Measurements from ENCODE around the gene BMS1.
"Not testable (repeated sequence)": the region's sequence is repeated elsewhere in the genome, so short reads cannot be mapped to it uniquely, and the experiment has no call there.

Gene BMS1

DNA sequence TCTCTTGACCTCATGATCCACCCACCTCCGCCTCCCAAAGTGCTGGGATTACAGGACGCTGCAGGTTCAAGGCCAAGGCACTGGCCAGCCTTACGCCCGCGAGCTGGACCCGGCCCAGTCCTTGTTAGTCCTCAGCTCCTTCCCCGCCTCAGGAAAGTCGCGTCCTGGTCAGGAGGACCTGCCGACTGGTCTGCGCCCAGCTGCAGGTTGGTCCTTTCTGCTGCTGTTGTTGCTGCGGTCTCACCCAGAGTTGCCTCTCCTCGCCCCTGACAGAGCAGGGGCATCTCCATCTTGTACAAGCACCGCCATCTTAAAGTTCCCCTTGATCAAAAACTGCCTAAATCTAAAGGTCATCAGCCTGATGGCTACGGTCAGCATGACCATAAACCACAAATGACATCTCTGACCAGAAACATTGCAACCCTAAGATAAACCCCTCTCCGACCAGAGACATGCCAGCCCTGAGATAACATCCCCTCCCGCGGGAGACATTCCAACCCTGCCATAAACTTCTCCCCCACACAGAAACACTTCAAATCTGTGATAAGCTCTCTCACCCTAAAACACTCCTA, 13.9 kb upstream of the BMS1 start:
- H3K27ac Mint-ChIP-seq: no peak overlapping the region
- H3K36me3 Mint-ChIP-seq (ENCODE audit: low read depth): no peaks in the 10 kb centered on the region
- no peaks in the 10 kb centered on the region for H3K4me1 Mint-ChIP-seq (ENCODE audit: low read depth)
- no peaks in the 10 kb centered on the region for H3K9me3 Mint-ChIP-seq
- H3K27me3 Mint-ChIP-seq (ENCODE audit: low read depth): peaks cover 4% of the 10 kb centered on the region
- DNase-seq (ENCODE audit: low spot score): no peak
- no peak overlapping the region for H3K4me3 Mint-ChIP-seq

GRCh38 chr10:42769173-42769572, 13.4 kb upstream of the BMS1 start:
- DNase-seq (ENCODE audit: low spot score): no peak
- H3K27ac Mint-ChIP-seq: no peak overlapping the region
- no peaks in the 10 kb centered on the region for H3K36me3 Mint-ChIP-seq (ENCODE audit: low read depth)
- H3K4me3 Mint-ChIP-seq: no peak overlapping the region
- no peaks in the 10 kb centered on the region for H3K4me1 Mint-ChIP-seq (ENCODE audit: low read depth)
- no peaks in the 10 kb centered on the region for H3K27me3 Mint-ChIP-seq (ENCODE audit: low read depth)
- no peaks in the 10 kb centered on the region for H3K9me3 Mint-ChIP-seq

DNA sequence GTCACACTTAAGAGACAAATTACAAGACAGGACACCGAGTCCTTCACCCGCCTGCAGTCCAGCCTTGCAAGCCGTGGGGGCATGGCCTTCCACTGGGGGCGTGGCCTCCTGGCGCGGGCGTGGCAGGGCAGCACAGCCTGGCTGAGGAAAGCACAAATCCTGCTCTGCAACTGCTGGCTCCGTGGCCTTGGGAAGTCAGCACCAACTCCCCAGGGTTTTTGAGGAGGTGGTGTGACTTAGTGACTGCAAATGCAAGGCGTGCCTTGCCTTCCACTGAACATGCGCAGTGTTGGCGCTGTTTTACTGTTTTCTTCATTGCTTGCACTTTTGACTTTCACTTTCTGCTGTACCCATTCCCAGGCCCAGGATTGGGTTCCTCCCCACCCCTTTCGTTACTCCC, 12.9 kb upstream of the BMS1 start:
- no peak for DNase-seq (ENCODE audit: low spot score)
- Mint-ChIP-seq H3K4me3 (no peak overlapping the region), H3K27me3 (ENCODE audit: low read depth) (no peaks in the 10 kb centered on the region), H3K4me1 (ENCODE audit: low read depth) (no peaks in the 10 kb centered on the region), H3K27ac (no peak overlapping the region), H3K9me3 (no peaks in the 10 kb centered on the region), H3K36me3 (ENCODE audit: low read depth) (no peaks in the 10 kb centered on the region)

- Mint-ChIP-seq H3K27ac (no peak overlapping the region), H3K4me3 (no peak overlapping the region), H3K36me3 (ENCODE audit: low read depth) (no peaks in the 10 kb centered on the region), H3K4me1 (ENCODE audit: low read depth) (no peaks in the 10 kb centered on the region), H3K9me3 (no peaks in the 10 kb centered on the region), H3K27me3 (ENCODE audit: low read depth) (no peaks in the 10 kb centered on the region)
- no peak for DNase-seq (ENCODE audit: low spot score)
Observed at GRCh38 chr10:42776681-42777080, 5.9 kb upstream of the BMS1 start.

- no peaks in the 10 kb centered on the region for H3K9me3 Mint-ChIP-seq
- H3K4me3 Mint-ChIP-seq: peak overlapping the region; percentile 37
- no peaks in the 10 kb centered on the region for H3K27me3 Mint-ChIP-seq (ENCODE audit: low read depth)
- H3K27ac Mint-ChIP-seq: peak overlapping the region; percentile 33
- DNase-seq (ENCODE audit: low spot score): no peak
- peaks cover 7% of the 10 kb centered on the region for H3K36me3 Mint-ChIP-seq (ENCODE audit: low read depth)
- H3K4me1 Mint-ChIP-seq (ENCODE audit: low read depth): peaks cover 2% of the 10 kb centered on the region
Observed at GRCh38 chr10:42780456-42780855, 2.1 kb upstream of the BMS1 start.

- DNase-seq (ENCODE audit: low spot score): no peak
- H3K4me1 Mint-ChIP-seq (ENCODE audit: low read depth): peaks cover 2% of the 10 kb centered on the region
- no peaks in the 10 kb centered on the region for H3K9me3 Mint-ChIP-seq
- H3K4me3 Mint-ChIP-seq: peak overlapping the region; percentile 98
- peak overlapping the region; percentile 97 for H3K27ac Mint-ChIP-seq
- no peaks in the 10 kb centered on the region for H3K27me3 Mint-ChIP-seq (ENCODE audit: low read depth)
- H3K36me3 Mint-ChIP-seq (ENCODE audit: low read depth): peaks cover 16% of the 10 kb centered on the region
Observed at GRCh38 chr10:42781893-42782445, 626 bp upstream of the BMS1 start.

DNA sequence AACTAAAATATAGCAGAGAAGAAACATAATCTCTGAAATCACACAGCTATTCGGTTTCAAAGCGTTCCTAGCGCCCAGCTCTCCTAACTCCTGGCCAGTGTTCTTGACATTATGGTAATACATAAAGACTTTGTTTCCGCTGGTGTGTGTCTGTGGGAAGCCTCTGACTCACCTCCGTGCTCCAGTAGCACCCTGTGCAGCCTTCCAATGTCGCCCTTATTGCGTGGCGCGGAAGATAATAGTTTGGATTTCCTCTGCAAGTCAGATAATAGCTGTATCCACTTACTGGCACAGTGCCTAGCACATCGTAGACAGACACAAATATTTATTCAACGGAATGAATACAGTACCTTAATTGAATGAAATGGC, 570 bp downstream of the BMS1 start:
- Mint-ChIP-seq H3K4me3 (peak overlapping the region; percentile 98), H3K27ac (peak overlapping the region; percentile 97)
- DNase-seq (ENCODE audit: low spot score): peak; percentile 19

DNA sequence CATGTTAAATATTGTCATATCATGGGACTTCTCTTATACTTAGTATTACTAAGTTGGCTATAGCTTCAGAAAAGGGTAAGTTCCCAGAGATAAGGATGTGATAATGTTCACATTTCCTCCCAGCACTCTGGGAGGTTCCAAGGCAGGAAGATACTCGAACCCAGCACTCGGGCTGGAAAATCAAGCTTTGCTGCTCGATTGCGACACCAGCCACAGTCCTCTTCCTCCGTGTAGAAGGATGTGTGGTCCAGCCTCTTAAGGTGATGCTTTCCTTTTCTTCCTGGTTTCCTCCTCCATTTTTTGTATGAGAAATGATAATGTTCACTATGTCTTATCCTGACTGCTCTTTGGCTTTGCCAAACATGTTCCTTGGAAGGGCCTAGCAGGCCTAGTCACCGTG, 3.2 kb downstream of the BMS1 start:
- Mint-ChIP-seq H3K9me3 (no peaks in the 10 kb centered on the region), H3K27ac (no peak overlapping the region), H3K4me1 (ENCODE audit: low read depth) (peaks cover 2% of the 10 kb centered on the region), H3K36me3 (ENCODE audit: low read depth) (peaks cover 32% of the 10 kb centered on the region), H3K4me3 (no peak overlapping the region), H3K27me3 (ENCODE audit: low read depth) (no peaks in the 10 kb centered on the region)
- no peak for DNase-seq (ENCODE audit: low spot score)

More for the DNA sequence above, 570 bp downstream of the BMS1 start:
- H3K36me3 Mint-ChIP-seq (ENCODE audit: low read depth): peaks cover 21% of the 10 kb centered on the region
- H3K27me3 Mint-ChIP-seq (ENCODE audit: low read depth): no peaks in the 10 kb centered on the region
- no peaks in the 10 kb centered on the region for H3K9me3 Mint-ChIP-seq
- H3K4me1 Mint-ChIP-seq (ENCODE audit: low read depth): peaks cover 2% of the 10 kb centered on the region

DNA sequence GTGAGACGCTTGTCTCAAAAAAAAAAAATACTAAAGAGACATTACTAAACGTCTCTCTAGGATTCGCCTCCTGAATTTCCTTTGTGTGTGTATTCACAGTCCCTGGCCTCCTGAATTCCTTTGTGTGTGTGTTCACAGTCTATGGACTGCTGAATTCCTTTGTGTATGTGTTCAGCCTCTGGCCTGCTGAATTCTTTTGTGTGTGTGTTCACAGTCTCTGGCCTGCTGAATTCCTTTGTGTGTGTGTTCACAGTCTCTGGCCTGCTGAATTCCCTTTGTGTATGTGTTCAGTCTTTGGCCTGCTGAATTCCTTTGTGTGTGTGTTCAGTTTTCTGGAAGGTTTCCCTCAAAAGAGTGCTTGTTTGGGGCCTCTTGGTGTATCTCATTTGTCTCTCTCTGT, 8.2 kb downstream of the BMS1 start:
- H3K36me3 Mint-ChIP-seq (ENCODE audit: low read depth): peaks cover 63% of the 10 kb centered on the region
- no peak overlapping the region for H3K27ac Mint-ChIP-seq
- DNase-seq (ENCODE audit: low spot score): no peak
- H3K4me3 Mint-ChIP-seq: no peak overlapping the region
- H3K9me3 Mint-ChIP-seq: no peaks in the 10 kb centered on the region
- no peaks in the 10 kb centered on the region for H3K27me3 Mint-ChIP-seq (ENCODE audit: low read depth)
- no peaks in the 10 kb centered on the region for H3K4me1 Mint-ChIP-seq (ENCODE audit: low read depth)

DNA sequence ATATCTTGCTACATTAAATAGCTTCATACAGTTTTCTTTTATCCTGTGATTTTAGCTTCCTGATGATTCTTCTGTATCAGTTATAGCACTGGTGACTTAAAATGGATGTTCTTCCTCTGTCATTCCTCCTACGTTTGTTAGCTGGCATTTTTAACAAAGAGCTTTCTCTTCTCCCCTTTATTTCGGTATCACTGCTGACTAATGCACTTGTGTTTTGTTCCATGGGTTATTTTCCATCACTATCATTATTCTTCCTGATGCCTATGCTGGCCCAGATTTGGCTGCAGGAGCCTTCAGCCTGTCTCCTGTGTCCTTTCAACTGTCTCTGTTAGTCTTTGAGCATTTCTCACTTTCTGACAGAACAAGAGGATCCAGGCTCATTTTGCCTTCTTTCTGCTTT, 13.1 kb downstream of the BMS1 start:
- Mint-ChIP-seq H3K27ac (no peak overlapping the region), H3K27me3 (ENCODE audit: low read depth) (no peaks in the 10 kb centered on the region), H3K4me1 (ENCODE audit: low read depth) (no peaks in the 10 kb centered on the region), H3K36me3 (ENCODE audit: low read depth) (peaks cover 82% of the 10 kb centered on the region), H3K9me3 (no peaks in the 10 kb centered on the region), H3K4me3 (no peak overlapping the region)
- no peak for DNase-seq (ENCODE audit: low spot score)

GRCh38 chr10:42801135-42801534, 18.5 kb downstream of the BMS1 start:
- Mint-ChIP-seq H3K36me3 (ENCODE audit: low read depth) (peaks cover 67% of the 10 kb centered on the region), H3K4me3 (no peak overlapping the region), H3K9me3 (no peaks in the 10 kb centered on the region), H3K27me3 (ENCODE audit: low read depth) (no peaks in the 10 kb centered on the region), H3K27ac (no peak overlapping the region), H3K4me1 (ENCODE audit: low read depth) (no peaks in the 10 kb centered on the region)
- DNase-seq (ENCODE audit: low spot score): no peak

DNA sequence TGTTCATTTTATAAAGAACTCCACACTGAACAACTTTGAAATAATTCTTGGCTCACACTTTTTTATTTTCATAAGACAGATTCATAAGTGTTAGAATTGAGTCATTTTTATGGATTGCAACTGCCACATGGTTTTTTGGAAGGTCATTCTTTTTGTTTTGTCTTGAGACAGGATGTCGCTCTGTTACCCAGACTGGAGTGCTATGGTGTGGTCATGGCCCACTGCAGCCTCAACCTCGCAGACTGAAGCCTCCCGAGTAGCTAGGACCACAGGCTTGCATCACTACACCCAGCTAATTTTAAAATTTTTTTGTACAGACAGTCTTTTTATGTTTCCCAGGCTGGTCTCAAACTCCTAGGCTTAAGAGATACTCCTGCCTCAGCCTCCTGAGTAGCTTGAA, 20.3 kb downstream of the BMS1 start:
- Mint-ChIP-seq H3K27ac (no peak overlapping the region), H3K27me3 (ENCODE audit: low read depth) (no peaks in the 10 kb centered on the region), H3K9me3 (no peaks in the 10 kb centered on the region), H3K4me1 (ENCODE audit: low read depth) (no peaks in the 10 kb centered on the region), H3K36me3 (ENCODE audit: low read depth) (peaks cover 61% of the 10 kb centered on the region), H3K4me3 (no peak overlapping the region)
- no peak for DNase-seq (ENCODE audit: low spot score)

GRCh38 chr10:42809676-42810075, 27.1 kb downstream of the BMS1 start:
- no peak overlapping the region for H3K27ac Mint-ChIP-seq
- no peaks in the 10 kb centered on the region for H3K27me3 Mint-ChIP-seq (ENCODE audit: low read depth)
- DNase-seq (ENCODE audit: low spot score): no peak
- no peak overlapping the region for H3K4me3 Mint-ChIP-seq
- H3K4me1 Mint-ChIP-seq (ENCODE audit: low read depth): no peaks in the 10 kb centered on the region
- peaks cover 16% of the 10 kb centered on the region for H3K9me3 Mint-ChIP-seq
- peaks cover 64% of the 10 kb centered on the region for H3K36me3 Mint-ChIP-seq (ENCODE audit: low read depth)

- Mint-ChIP-seq H3K27ac (no peak overlapping the region), H3K4me3 (no peak overlapping the region), H3K27me3 (ENCODE audit: low read depth) (no peaks in the 10 kb centered on the region), H3K36me3 (ENCODE audit: low read depth) (peaks cover 77% of the 10 kb centered on the region), H3K9me3 (peaks cover 20% of the 10 kb centered on the region), H3K4me1 (ENCODE audit: low read depth) (no peaks in the 10 kb centered on the region)
- no peak for DNase-seq (ENCODE audit: low spot score)
Observed at GRCh38 chr10:42812028-42812427, 29.4 kb downstream of the BMS1 start.

- H3K27me3 Mint-ChIP-seq (ENCODE audit: low read depth); H3K27ac Mint-ChIP-seq; DNase-seq (ENCODE audit: low spot score); H3K4me3 Mint-ChIP-seq; H3K4me1 Mint-ChIP-seq (ENCODE audit: low read depth): not testable (repeated sequence)
- H3K36me3 Mint-ChIP-seq (ENCODE audit: low read depth): peaks cover 83% of the 10 kb centered on the region
- peaks cover 20% of the 10 kb centered on the region for H3K9me3 Mint-ChIP-seq
Observed at GRCh38 chr10:42813989-42814687, 31.5 kb downstream of the BMS1 start.
